ENCODE results near the gene ABR. TPM values are rescaled to one million over a fixed set of nuclear protein-coding genes. Genes with fewer than 3 reads are reported as not detected.

Gene ABR
- total and polyA plus RNA-seq, 2 of the 13 experiments (the other 11 are each of a cell fraction or from before 2014, with no cell fraction given): 12.4 to 40.4 TPM

DNA sequence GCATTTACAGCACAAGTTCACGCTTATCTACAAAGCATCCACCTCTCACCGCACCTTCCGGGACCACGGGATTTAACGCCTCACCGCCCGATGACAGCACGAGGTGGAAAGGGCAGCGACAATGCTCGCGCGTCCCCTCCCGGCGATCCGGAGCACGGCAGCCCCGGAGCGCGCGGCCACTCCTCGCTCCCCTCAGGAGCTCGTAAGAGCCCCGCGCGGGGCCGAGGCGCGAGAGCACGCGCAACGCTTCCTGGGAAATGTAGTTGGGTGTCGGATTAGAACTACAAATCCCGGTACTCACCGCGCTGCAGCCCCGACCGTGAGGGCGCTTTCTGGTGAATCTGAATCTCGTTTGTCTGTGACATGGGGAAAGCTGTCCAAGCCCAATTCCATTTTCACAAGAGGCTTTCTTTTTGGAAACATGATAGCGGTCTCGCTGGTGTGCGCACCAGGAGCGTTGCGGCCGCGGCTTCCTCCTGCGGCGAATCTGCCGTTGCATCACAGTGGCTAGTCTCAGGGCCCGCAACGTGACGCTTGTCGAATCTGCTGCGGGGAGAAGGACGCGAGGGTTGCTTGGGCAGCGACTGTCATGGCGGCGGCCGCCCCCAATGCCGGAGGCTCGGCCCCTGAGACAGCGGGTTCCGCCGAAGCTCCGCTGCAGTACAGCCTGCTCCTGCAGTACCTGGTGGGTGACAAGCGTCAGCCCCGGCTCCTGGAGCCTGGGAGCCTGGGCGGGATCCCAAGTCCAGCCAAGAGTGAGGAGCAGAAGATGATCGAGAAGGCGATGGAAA lies 183.0 kb downstream of the ABR start, which contains the start of gene TIMM22 (continued):
- TF ChIP-seq E2F5 (CRISPR knock-in tag; conservative IDR thresholded peaks at IDR 0.05) (peak; percentile 64; the same call in 1 of the 2 replicates), NFYC (CRISPR knock-in tag; IDR thresholded peaks at IDR 0.05) (no peak), ATM (IDR thresholded peaks at IDR 0.05; ENCODE audit: borderline replicate concordance) (no peak), ZNF30 (CRISPR knock-in tag; IDR thresholded peaks at IDR 0.05) (0 out of 2 replicates have a peak, but pooled peaks have one; percentile 55), ELK4 (CRISPR knock-in tag; IDR thresholded peaks at IDR 0.05; ENCODE audit: borderline replicate concordance) (no peak), ZNF556 (CRISPR knock-in tag; IDR thresholded peaks at IDR 0.05; ENCODE audit: borderline replicate concordance) (peak; percentile 83; the same call in 1 of the 2 replicates), ZNF546 (CRISPR knock-in tag; conservative IDR thresholded peaks at IDR 0.05) (peak; percentile 60; the same call in 1 of the 2 replicates), TMF1 (CRISPR knock-in tag; IDR thresholded peaks at IDR 0.05; ENCODE audit: low read depth) (peak; percentile 33; the same call in 1 of the 2 replicates), ZNF775 (CRISPR knock-in tag; IDR thresholded peaks at IDR 0.05; ENCODE audit: borderline replicate concordance) (peak; percentile 19; the same call in 1 of the 2 replicates), DNMT3B (CRISPR knock-in tag; conservative IDR thresholded peaks at IDR 0.05) (peak; percentile 41), ZEB1 (IDR thresholded peaks at IDR 0.05; ENCODE audit: insufficient replicate concordance, low read depth) (peak; percentile 21), CEBPG (CRISPR knock-in tag; IDR thresholded peaks at IDR 0.05) (peak; percentile 75), RARA (CRISPR knock-in tag; IDR thresholded peaks at IDR 0.05) (peak; percentile 47), ZSCAN9 (CRISPR knock-in tag; IDR thresholded peaks at IDR 0.05; ENCODE audit: borderline replicate concordance) (0 out of 2 replicates have a peak, but pooled peaks have one; percentile 63), ZNF224 (CRISPR knock-in tag; IDR thresholded peaks at IDR 0.05) (peak; percentile 92), ZNF281 (CRISPR knock-in tag; IDR thresholded peaks at IDR 0.05; ENCODE audit: borderline replicate concordance) (peak; percentile 34; the same call in 1 of the 2 replicates), ZNF672 (CRISPR knock-in tag; IDR thresholded peaks at IDR 0.05) (peak; percentile 91)
- TF ChIP-seq, protein P1, sequence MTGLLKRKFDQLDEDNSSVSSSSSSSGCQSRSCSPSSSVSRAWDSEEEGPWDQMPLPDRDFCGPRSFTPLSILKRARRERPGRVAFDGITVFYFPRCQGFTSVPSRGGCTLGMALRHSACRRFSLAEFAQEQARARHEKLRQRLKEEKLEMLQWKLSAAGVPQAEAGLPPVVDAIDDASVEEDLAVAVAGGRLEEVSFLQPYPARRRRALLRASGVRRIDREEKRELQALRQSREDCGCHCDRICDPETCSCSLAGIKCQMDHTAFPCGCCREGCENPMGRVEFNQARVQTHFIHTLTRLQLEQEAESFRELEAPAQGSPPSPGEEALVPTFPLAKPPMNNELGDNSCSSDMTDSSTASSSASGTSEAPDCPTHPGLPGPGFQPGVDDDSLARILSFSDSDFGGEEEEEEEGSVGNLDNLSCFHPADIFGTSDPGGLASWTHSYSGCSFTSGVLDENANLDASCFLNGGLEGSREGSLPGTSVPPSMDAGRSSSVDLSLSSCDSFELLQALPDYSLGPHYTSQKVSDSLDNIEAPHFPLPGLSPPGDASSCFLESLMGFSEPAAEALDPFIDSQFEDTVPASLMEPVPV (CRISPR knock-in tag; IDR thresholded peaks at IDR 0.05): peak; percentile 91
- TF ChIP-seq, protein P2, sequence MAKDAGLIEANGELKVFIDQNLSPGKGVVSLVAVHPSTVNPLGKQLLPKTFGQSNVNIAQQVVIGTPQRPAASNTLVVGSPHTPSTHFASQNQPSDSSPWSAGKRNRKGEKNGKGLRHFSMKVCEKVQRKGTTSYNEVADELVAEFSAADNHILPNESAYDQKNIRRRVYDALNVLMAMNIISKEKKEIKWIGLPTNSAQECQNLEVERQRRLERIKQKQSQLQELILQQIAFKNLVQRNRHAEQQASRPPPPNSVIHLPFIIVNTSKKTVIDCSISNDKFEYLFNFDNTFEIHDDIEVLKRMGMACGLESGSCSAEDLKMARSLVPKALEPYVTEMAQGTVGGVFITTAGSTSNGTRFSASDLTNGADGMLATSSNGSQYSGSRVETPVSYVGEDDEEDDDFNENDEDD (CRISPR knock-in tag; IDR thresholded peaks at IDR 0.05; ENCODE audit: borderline replicate concordance): peak; percentile 95
- TF ChIP-seq, protein P3, sequence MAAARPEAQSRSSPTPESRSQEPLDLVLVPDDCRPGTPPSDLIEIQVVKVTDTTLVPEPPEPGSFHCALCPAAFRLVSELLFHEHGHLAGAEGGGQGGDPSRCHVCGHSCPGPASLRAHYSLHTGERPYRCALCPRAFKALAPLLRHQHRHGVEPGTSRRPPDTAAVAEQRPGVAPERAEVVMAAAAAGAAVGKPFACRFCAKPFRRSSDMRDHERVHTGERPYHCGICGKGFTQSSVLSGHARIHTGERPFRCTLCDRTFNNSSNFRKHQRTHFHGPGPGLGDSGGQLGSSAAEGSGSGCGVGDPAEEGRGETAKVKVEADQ (CRISPR knock-in tag; IDR thresholded peaks at IDR 0.05; ENCODE audit: borderline replicate concordance): peak; percentile 92
